ENCODE results near the gene NPDC1.
A peak's percentile ranks its signal among the peaks of the same experiment; 100 is the strongest.
"Not testable (repeated sequence)": the region's sequence is repeated elsewhere in the genome, so short reads cannot be mapped to it uniquely, and the experiment has no call there.

The NPDC1 gene

DNA sequence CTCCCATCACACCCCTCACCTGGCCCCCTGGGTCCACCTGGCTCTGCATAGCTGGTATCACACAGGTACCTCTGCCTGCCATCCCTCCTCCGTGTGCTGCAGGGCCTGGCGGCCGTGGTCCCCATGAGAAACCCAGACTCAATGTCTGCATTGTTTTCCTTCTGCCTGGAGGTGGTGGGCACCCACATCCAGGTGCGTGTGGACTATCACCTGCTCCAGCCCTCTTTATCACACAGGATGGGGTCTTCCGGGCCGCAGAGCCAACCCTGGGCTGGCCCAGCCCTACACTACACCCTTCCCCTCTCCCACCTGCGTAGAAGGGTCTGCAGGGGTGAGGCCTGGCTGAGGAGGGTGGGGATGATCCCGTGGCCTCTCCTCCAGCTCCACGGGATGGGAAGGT lies 7.1 kb downstream of the NPDC1 start:
- no peak for DNase-seq

DNA sequence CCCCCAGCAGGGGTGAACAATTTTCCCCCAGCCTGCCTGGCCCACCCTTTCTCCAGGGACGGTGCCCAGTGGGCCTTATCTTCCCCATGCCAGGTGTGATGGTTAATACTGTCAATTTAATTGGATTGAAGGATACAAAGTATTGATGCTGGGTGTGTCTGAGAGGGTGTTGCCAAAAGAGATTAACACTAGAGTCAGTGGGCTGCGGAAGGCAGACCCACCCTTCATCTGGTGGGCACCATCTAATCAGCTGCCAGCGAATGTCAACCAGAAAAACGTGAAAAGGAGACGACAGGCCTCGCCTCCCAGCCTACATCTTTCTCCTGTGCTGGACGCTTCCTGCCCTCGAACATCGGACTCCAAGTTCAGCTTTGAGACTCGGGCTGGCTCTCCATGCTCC lies 8.5 kb downstream of the NPDC1 start:
- no peak for DNase-seq

DNA sequence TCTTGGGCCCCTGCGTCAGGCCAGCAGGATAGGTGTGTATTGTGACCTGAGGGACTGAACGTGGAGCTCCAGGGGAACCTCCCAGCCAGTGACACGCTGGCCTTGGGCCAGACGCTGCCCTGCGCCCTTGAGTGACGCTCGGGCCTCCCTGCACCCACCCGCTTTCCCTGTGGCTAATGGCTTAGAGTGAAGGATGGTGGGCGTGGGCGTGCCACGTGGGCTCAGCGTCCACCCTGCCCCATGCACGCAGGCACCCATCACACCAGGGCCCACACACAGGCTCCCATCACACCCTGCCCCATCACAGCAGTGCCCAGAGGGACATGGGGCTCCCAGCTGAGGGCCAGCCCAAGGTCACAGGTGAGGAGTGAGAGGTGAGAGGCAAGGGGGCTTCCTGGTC lies 8.9 kb downstream of the NPDC1 start:
- DNase-seq, result no peak

DNA sequence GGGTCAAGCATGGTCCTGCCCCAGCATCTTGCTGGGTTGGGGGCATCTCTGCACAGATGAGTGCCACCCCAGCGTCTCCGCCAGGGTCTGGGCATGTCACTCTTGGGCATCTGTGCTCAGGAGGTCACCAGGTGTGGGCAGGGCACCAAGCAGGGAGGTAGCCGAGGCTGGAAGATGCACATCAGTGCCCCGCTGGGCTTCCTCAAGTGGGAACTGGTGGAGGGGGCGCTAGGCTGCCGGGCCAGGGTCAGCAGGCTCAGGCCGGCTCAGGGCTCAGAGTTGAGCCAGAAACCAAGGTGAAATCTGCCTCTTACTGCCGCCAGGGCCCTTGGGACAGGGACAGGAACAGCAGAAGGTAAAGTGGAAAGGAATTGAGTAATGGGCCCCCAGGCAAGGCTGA lies 10.0 kb downstream of the NPDC1 start:
- no peak for DNase-seq

DNA sequence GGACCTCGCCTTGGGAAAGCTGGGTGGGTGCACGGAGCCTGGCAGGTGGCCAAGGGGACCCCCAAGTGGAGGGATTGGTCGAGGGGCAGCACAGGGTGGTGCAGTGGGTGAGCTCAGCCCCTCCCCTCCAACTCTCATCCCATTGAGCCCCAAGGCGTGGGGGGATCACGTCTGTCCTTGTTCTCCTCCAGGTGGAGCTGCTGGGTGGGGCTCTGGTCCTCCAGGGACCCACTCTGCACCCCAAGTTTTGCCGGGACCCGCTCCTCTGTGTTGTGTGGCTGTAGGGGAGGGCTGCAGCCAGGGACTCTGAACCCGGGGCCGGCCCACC lies 10.5 kb downstream of the NPDC1 start:
- no peak for DNase-seq

DNA sequence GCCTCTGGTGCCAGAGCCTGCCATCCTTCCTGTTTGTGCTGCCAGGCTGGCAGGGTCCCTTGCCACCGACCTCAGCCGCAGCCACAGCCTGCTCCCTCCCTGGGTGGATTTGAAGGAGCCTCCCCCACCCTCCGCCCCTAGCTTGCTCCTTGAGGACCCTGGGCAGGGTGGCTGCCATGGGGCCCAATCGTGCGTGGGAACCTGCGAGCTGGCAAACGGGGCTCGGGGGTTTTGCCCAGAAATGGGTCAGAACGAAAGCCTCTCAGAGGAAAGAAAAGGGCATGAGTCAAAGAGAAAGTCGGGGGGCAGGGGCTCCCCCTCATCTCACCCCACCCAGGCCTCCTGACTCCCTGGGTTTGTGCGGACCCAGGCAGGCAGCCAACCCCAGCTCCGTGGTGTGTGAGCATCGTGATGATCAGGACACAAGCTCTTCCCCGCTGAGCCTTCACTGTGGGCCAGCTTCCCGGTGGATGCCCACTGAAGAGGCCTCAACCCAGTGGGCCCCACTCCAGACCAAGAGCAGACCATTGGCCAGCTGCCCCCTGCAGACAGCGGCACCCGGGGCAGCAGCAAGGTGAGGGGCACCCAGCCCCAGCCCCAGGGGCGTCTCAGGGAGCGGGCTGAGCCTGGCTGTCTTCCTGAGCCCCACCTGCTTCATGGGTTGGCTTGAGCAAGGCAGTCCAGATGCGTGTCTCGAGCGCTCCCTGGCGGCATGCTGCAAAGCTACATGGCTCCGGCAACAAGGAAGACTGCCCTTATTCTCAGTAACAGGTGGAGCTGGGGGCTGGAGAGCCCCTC lies 11.1 kb downstream of the NPDC1 start:
- peak; percentile 70 for DNase-seq

DNA sequence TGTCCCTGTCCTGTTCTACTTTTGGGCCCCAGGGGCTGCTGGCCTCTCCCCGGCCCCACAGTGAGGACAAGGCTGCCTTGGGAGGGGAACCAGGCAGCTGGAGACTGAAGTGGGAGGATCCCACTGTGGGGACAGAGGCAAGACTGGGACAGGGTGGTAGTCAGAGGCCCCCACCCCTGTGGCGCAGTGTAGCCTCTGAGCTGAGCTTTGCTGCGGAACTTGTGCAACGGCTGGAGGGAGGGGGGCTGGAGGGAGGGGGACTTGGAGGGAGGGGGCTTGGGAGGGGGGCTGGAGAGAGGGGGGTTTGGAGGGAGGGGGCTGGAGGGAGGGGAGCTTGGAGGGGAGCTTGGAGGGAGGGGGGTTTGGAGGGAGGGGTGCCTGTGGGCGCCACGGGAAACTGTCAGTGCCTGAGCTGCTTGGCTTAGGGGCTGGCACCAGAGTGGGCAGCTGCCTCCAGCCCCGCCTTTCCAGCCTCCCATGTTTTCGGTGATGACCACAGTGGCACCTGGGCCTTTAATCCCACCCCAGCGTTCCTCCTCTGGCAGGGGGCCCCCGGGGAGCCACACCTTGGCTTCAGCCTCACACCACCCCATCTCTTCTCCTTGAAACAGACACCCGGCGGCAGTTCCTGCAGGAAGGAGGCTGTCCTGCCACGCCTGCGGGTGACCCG lies 11.8 kb downstream of the NPDC1 start:
- DNase-seq, result no peak

DNA sequence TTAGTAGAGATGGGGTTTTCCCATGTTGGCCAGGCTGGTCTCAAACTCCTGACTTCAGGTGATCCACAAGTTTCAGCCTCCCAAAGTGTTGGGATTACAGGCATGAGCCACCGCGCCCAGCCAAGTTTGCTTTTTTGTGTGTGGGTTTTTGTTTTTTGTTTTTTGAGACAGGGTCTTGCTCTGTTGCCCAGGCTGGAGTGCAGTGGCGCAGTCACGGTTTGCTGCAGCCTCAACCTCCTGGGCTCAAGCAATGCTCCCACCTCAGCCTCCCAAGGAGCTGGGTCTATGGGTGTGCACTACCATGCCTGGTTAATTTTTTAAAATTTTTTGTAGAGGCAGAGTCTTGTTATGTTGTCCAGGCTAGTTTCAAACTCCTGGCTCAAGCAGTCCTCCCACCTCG lies 12.5 kb downstream of the NPDC1 start:
- not testable (repeated sequence) for DNase-seq

DNA sequence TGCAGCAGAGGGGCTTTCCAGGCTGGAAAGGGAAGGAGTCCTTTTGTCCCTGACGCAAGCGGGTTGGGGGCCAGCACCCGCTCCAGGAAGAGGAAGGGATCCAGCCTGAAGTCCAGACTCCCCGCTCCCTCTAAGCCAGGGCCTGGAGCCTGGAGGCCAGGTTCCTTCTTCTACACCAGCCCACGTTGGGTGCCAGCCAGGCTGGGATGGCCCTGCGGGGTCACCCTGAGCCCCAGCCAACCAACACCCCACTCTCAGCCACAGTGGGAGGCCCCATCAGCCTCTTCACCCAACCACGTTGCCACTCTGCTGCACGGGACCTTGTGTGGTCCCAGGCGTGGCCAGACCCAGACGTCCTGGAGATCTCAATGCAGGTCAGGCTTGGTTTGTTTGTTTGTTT lies 13.1 kb downstream of the NPDC1 start:
- DNase-seq, result no peak

DNA sequence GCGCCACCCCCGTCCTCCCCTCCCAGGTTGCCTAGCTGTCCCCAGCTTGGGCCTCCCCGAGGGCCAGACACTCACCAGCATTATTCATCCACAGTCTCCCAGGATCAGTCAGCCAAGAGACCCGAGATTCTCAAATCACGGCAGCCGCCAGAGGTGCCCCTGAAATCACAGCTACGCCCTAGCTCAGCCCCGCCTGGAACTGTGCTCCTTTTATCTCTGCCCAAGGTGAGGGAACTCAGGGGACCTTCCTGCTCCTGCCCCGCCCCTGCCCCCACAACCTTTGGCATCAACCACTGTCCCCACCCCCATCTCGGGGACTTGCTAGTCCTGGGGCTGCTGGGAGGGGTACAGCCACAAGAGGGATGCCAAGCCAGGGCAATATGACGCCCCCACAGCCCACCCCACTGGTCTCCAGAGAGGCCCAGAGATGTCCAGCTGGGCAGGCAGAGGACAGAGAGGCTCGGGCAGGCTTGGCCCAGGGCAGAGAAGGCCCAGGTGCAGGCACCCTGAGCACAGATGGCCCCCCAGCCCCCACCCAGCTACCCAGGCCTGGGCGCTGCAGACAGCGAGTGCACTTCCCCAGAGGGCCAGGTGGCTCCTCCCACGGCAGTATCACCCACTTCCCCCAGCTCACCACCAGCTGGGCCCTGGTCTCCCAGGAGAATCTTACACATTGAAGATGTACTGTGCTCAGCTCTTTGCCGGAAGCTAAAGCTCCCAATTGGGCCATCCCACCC lies 13.9 kb downstream of the NPDC1 start, which contains the start of gene FUT7:
FUT7 (minus strand) TSS at position 185 of the 737 bp plus-strand sequence; CDS start at position 88, 97 bp downstream.
- no peak for DNase-seq

DNA sequence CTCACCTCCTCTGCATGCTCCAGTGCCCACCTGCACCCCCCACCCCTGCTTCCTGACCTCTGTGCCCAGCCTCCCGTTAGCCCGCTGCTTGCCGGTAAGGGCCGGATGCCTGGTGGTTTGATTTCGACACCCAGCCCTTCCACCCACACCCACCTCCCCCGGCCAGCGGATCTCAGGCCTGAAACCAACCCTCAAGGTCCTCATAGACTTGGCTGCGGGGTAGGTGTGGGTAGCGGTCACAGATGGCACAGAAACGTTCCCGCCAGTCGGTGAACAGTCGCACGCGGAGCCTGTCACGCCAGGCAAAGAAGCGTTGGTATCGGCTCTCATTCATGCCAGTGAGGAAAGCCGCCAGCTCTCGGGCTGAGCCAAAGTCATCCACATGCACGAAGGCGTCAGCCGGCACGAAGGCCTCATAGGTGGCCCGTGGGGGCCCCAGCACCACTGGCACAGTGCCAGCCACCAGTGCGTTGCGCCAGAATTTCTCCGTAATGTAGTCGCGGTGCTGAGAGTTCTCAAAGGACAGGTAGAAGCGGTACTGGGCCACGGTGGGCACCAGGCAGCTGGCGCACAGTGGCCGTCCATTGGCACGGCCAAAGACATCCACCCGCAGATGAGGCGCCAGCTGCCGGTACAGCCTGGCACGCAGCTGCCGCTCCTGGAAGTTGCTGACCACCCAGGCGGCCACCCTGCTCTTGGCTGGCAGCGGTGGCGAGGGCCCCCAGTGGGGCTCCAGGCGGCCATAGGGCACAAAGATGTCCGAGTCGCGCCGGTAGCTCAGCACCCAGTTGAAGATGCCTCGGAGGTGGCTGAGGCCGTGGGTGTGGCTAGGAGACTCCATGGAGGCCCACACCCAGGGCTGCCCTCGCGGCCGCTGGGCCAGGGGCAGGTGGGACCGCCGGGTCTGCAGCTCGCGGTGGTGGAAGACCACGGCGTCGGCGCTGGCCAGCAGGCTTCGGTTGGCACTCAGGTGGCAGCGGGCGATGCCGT lies 15.1 kb downstream of the NPDC1 start:
- no peak for DNase-seq

DNA sequence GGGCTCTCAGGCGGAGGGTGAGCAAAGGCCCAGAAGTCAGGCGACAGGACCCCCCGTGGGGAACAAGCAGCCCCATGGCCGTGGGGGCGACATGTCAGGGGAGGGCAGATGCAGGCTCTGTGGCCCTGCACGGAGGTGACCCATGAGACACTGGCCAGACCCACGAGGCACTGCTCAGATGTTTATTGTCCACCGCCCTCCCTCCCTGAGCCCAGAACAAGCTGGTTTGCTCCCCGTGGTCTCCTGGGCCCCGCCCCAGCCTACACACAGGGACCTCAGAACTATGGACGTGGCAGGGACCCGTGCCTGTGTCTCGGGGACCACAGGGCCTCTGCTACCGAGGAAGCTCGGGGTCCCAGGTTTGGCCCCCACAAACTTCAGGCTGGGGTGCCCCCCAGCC lies 16.0 kb downstream of the NPDC1 start:
- DNase-seq, result no peak

DNA sequence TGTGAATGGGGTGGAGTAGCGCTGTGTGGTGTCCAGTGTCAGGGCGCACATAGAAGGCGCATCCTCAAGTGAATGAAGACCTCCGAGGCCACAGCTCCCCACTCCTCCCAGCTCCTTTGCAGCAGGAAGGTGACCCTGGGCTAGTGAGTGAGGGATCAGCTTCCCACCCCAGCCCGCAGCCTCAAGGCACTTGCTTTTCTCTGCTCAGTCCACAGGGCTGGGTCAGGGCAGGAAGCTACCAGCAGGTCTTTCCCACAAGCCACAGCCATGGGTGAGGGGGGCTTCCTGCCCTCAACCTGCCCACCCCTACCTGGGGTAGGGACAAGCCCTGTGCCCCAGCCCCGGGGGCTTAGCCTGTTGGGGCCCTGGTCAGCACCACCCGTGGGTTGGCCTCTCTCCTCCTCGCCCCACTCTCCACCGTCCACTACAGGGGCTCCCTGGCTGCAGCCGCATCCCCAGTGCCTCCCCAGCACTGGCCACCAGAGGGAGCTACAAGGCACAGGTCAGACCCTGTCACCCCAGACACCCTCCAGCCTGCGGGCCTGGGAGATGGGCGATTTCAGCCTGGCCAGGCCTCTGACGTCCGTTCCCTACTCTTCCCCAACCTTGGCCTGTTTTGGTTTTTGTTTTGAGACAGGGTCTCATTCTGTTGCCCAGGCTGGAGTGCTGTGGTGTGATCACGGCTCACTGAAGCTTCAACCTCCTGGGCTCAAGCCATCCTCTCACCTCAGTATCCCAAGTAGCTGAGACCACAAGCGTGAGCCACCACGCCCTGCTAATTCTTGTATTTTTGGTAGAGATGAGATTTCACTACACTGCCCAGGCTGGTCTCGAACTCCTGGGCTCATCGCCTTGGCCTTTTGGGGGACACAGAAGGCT lies 16.7 kb downstream of the NPDC1 start:
- peak; percentile 35 for DNase-seq

DNA sequence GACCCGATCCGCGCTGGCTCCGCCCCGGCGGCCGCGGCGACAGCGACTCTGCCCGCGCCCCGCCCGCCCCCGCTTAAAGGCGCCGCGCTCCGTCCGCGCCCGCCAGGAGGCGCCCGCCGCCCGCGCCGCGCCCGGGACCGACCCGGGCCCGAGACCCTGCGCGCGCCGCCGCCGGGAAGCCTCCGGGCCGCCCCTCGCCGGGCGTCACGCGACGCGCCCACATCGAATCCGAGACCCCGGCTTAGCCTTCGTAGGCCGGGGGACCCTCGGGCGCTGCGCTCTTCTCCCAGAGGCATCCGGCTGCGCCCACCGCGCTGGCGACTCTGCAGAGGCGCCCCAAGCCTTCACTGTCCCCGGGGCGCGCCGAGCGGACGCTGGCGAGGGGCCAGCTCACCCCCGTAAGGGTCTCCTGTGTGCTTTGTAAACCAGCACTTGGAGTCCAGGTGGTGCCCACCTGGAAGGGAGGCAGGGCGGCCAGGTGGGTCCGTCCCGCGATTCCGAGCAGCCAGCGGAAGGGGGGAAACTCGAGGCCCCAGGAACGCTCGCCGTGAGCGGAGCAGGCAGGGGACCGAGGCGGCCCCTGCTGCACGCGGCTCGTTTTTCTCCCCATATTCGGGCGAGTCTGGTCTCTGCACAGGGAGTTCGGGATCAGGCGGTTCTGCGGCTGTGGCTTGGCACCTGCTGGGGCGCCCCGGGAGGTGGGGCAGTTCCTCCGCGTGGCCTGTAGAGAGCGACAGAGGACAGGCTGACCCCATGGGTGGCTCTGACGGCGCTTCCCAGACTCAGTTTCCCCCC lies 17.5 kb downstream of the NPDC1 start:
- DNase-seq, result peak; percentile 18

DNA sequence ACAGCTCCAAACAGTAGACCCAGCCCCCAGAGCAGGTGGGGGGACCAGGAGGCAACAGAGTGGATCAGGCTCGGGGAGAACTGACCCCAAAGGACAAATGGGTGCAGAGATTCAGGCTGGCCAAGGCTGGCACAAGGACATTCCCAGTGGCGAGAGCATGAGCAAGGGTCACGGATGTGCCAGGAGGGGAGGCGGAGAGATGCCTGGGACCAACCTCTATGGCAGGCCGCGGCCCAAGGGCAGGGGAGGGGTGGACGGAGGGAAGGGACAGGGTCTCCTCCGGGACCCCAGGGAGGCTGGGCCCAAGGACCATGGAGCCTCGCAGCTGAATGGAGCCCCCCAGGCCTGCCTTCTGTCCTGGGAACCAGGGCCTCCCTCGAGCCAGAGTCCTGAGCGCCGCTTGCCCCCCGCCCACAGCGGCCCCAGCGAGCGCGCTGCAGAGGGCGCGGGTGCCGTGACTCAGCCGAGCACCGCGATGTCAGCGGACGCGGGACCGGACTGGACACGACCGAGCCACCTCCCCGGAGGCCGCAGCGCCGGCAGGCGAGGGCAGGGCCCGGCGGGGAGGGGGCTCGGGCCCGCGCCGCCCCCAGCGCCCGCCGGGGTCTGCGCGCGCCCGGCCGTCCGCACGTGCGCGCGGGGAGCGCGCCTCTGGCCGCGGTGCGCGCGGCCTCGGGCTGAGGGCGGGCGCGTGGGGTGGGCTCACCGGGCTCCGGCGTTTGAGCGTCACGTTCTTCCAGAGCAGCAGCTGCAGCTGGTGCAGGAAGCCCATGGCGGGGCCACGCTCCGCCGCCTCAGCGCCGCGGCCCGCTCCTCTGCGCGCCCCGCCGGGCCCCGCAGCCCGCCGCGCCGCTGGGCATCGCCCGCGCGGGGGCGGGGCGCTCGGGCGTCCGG lies 18.4 kb downstream of the NPDC1 start, which contains the start of gene ABCA2:
ABCA2 (minus strand) TSS at position 869 of the 894 bp plus-strand sequence; CDS start at position 772, 97 bp downstream.
- no peak for DNase-seq

DNA sequence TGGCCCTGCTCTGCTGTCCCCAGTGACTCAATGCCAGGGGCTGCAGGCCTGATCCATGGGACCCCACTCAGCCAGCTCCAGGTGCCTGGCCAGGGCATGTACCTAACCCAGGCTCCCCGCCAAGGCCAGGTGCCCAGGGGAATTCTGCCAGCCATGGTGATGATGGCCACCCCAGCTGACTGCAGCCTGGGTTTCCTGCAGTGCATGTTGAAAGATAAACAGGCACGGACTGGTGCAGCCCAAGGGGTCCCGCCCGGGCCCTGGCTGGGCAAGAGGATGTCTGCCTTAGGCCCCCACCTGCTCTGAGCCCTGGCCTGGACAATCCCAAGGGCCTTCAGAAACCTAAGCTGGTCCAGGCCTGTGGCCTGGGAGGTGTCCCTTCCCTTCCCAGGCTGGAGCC lies 19.1 kb downstream of the NPDC1 start:
- DNase-seq, result no peak

DNA sequence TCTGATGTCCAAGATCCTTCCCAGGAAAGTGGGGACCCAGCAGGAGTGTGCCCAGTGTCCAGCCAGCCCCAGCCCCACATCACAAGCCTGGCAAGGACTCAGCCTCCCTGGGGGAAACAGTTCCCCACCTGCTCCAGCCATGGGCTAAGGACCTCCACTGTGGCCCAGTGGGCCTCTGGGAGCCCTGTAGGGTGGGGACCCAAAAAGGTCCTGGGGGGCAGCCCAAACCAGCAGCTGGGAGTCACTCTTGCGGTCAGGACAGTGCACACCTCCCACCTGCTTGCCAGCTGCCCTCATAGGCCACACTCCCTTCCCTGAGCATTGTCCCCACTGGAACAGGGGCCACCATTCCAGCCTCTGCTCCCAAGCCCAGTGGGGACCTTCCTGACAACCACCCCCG lies 19.6 kb downstream of the NPDC1 start:
- DNase-seq, result no peak

DNA sequence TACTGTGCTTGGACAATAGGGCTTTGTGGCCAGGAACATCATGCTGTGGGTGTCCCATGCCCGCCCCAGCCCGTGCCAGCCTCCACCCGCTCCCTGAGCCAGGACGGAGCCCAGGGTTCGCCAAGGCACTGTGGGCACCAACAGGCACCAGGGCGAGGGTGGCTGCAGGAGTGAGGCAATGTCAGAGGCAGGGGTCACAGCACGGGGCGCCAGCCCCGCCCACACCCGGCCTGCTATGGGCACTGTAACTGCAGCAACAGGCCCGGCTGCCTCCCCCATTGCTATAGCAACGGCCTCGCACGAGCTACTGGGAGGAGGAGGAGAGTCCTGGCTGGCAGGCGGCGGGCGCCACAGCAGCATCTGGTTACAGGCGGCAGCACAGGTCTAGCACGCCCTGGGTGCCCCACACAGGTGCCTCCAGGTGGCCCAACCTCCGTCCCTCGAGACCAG lies 20.4 kb downstream of the NPDC1 start:
- DNase-seq, result no peak

DNA sequence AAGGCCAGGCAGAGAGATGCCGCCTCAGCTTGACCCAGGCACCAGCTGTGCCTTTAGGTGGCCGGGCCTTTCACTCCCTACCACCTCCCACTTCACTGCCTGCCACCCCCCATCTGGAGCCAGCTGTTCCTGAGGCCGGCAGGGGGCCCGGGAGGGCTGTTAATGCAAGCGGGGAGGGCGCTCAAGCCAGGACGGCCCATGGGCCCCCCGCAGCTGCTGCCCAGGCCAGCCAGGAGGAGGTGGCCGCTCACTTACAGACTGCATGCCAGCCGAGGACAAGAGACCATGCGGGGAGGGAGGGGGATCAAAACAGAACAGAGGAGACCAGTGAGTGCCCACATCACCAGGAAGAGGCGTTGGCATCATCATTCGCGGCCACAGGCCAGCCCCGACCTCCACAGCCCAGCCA lies 22.4 kb downstream of the NPDC1 start:
- DNase-seq, result no peak

Measured in fibroblast of upper back skin (primary cell).